SU-DHL-6 (cell line): ENCODE data around the gene TRPM3.

Source experiments
- H2AFZ ChIP-seq: fragments of 200-600 bp; sonication (generic); 2 replicates; pipeline ENCODE4 v1.6.1; 2014; ENCODE audit warnings: low read depth, mild to moderate bottlenecking, moderate library complexity, mixed read lengths, antibody characterized with exemption, low read length; ENCODE audit not compliant: severe bottlenecking
- H3F3A ChIP-seq: fragments of 200-600 bp; shearing (Covaris generic); 2 replicates; pipeline ENCODE4 v1.6.0; 2016; ENCODE audit warnings: antibody characterized with exemption, mild to moderate bottlenecking; ENCODE audit not compliant: insufficient read depth
- H3K27ac ChIP-seq: fragments of 200-600 bp; sonication (generic); 2 replicates; pipeline ENCODE4 v1.5.1; 2016; ENCODE audit warnings: low read depth, mild to moderate bottlenecking, low read length, moderate library complexity, mixed read lengths
- H3K27me3 ChIP-seq: fragments of 200-600 bp; sonication (generic), shearing (Covaris generic); 2 replicates; pipeline ENCODE4 v1.6.0; 2014; ENCODE audit warnings: mild to moderate bottlenecking, low read length
- H3K36me3 ChIP-seq: fragments of 200-600 bp; sonication (generic); 2 replicates; pipeline ENCODE4 v1.6.1; 2014; ENCODE audit warnings: mild to moderate bottlenecking, low read length, mixed read lengths
- H3K4me2 ChIP-seq: fragments of 300-600, 200-600 bp; shearing (Covaris generic), sonication (generic); 2 replicates; pipeline ENCODE4 v1.6.0; 2014; ENCODE audit warnings: low read length, low read depth, mild to moderate bottlenecking; ENCODE audit not compliant: poor library complexity, severe bottlenecking
- H3K4me3 ChIP-seq: fragments of 200-600 bp; sonication (generic); 2 replicates; pipeline ENCODE4 v1.5.1; 2014; ENCODE audit warnings: antibody characterized with exemption, low read length, mild to moderate bottlenecking, mixed read lengths; ENCODE audit not compliant: insufficient read depth, poor library complexity, severe bottlenecking
- H3K79me2 ChIP-seq: fragments of 200-600 bp; sonication (generic); 2 replicates; pipeline ENCODE4 v1.6.1; 2014; ENCODE audit warnings: mild to moderate bottlenecking, low read length, moderate library complexity; ENCODE audit not compliant: insufficient read depth
- H3K9ac ChIP-seq: fragments of 200-600 bp; sonication (generic); 2 replicates; pipeline ENCODE4 v1.7.0; 2014; ENCODE audit warnings: mild to moderate bottlenecking, low read length
- H3K9me2 ChIP-seq: fragments of 200-600 bp; sonication (generic); replicated peaks from 2 replicates; pipeline ENCODE4 v1.6.1; 2014; ENCODE audit warnings: low read length; ENCODE audit not compliant: insufficient read depth
- H3K9me3 ChIP-seq: fragments of 200-600 bp; sonication (generic); 2 replicates; pipeline ENCODE4 v1.6.1; 2014; ENCODE audit warnings: low read length, mixed read lengths; ENCODE audit not compliant: insufficient read depth
- H4K20me1 ChIP-seq: fragments of 200-600 bp; sonication (generic); 2 replicates; pipeline ENCODE4 v1.6.1; 2014; ENCODE audit warnings: low read depth, mild to moderate bottlenecking, antibody characterized with exemption, low read length, moderate library complexity, mixed read lengths
- EZH2phosphoT487 ChIP-seq: fragments of 200-600 bp; sonication (generic), shearing (Covaris generic); conservative IDR thresholded peaks from 2 replicates; pipeline ENCODE4 v1.6.1; 2018; ENCODE audit warnings: mild to moderate bottlenecking, antibody characterized with exemption, low read length, moderate library complexity, mixed read lengths
- TF ChIP-seq, protein P1 (sequence below): fragments of 200-600 bp; sonication (generic); IDR thresholded peaks from one replicate; pipeline ENCODE4 v1.5.1; 2017; ENCODE audit warnings: antibody characterized with exemption, mild to moderate bottlenecking, low read length, moderate library complexity; ENCODE audit not compliant: insufficient read depth, poor library complexity, severe bottlenecking

The TRPM3 gene

DNA sequence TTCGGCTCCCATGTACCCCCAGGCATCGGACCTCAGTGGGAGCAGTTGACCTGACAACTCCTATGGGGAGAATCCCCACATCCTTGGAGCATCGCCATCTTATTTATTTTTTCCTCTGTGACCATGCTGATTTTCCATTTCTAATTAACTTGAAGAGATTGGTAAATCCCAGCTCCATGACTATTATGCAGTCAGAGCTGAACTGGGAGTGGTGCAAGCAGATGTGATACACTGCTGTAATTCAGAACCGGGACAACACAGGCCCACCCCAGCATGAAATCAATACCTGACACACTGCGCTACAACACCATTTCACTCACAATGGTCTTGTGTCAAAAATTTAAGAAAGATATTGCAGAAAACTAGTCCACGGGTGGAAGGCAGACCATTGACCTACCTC, 1.0 kb upstream of the TRPM3 start:
- Histone ChIP-seq H3K9me2 (no peaks in the 10 kb centered on the region), H3K4me3 (no peak overlapping the region), H3K9ac (no peak overlapping the region), H3K79me2 (no peaks in the 10 kb centered on the region), H3K4me2 (no peak overlapping the region), H3K36me3 (no peaks in the 10 kb centered on the region), H2AFZ (no peak overlapping the region), H3F3A (no peaks in the 10 kb centered on the region), H3K27me3 (no peaks in the 10 kb centered on the region), H3K9me3 (no peaks in the 10 kb centered on the region), H4K20me1 (no peaks in the 10 kb centered on the region), H3K27ac (no peak overlapping the region)
- TF ChIP-seq, protein P1, sequence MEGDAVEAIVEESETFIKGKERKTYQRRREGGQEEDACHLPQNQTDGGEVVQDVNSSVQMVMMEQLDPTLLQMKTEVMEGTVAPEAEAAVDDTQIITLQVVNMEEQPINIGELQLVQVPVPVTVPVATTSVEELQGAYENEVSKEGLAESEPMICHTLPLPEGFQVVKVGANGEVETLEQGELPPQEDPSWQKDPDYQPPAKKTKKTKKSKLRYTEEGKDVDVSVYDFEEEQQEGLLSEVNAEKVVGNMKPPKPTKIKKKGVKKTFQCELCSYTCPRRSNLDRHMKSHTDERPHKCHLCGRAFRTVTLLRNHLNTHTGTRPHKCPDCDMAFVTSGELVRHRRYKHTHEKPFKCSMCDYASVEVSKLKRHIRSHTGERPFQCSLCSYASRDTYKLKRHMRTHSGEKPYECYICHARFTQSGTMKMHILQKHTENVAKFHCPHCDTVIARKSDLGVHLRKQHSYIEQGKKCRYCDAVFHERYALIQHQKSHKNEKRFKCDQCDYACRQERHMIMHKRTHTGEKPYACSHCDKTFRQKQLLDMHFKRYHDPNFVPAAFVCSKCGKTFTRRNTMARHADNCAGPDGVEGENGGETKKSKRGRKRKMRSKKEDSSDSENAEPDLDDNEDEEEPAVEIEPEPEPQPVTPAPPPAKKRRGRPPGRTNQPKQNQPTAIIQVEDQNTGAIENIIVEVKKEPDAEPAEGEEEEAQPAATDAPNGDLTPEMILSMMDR = no peak
- TF ChIP-seq EZH2phosphoT487 = no peak

- no peaks in the 10 kb centered on the region for H3K79me2 ChIP-seq
- H3K9me2 ChIP-seq = no peaks in the 10 kb centered on the region
- no peak overlapping the region for H2AFZ ChIP-seq
- no peaks in the 10 kb centered on the region for H3K27me3 ChIP-seq
- H3K9me3 ChIP-seq = no peaks in the 10 kb centered on the region
- no peaks in the 10 kb centered on the region for H4K20me1 ChIP-seq
- no peak overlapping the region for H3K4me3 ChIP-seq
- TF ChIP-seq, protein P1 = no peak
- no peak for TF ChIP-seq EZH2phosphoT487
- H3F3A ChIP-seq = no peaks in the 10 kb centered on the region
- no peaks in the 10 kb centered on the region for H3K36me3 ChIP-seq
- no peak overlapping the region for H3K27ac ChIP-seq
- H3K9ac ChIP-seq = no peak overlapping the region
- no peak overlapping the region for H3K4me2 ChIP-seq
Measured at GRCh38 chr9:71122022-71122275, 528 bp upstream of the TRPM3 start.

DNA sequence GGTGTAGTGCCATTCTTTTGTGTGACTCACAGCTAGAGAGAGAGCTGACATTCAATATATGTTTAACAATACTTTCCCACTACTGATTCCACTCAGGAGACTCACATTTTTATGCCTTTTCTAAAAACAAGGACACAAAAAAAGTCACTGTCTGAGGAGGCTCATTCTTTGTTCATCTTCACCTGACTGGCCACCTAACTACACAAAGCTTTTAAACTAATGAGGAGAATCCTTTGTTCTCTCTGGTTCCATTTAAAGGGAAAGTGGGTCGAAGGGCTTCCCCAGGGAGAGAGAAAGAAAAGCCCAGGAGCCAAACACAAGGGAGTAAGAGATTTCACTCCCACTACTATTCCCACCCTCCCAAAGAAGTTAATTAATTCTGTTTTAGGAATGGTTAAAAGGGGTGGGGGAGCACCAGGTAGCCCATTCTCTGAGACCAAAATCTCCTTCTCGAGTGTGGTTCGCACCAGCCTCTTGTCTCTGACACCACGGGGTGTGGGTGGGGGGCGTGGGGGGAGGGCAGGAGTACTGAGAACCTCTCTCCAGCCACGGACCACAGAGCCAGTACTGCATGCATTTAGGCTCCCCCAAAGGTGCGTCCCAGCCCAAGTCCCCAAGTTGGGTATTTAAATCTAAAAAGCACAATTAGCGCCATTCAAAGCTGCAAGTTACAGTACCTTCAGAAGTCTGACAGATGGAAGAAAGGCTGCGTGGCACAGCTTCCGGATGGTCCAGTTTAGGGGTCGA, 747 bp downstream of the TRPM3 start:
- no peaks in the 10 kb centered on the region for H3K79me2 ChIP-seq
- H3F3A ChIP-seq = no peaks in the 10 kb centered on the region
- no peaks in the 10 kb centered on the region for H3K9me3 ChIP-seq
- no peak for TF ChIP-seq EZH2phosphoT487
- TF ChIP-seq, protein P1 = no peak
- no peak overlapping the region for H3K27ac ChIP-seq
- no peaks in the 10 kb centered on the region for H3K27me3 ChIP-seq
- no peaks in the 10 kb centered on the region for H3K9me2 ChIP-seq
- H4K20me1 ChIP-seq = no peaks in the 10 kb centered on the region
- no peak overlapping the region for H3K9ac ChIP-seq
- H3K4me3 ChIP-seq = no peak overlapping the region
- H3K4me2 ChIP-seq = no peak overlapping the region
- H2AFZ ChIP-seq = no peak overlapping the region
- H3K36me3 ChIP-seq = no peaks in the 10 kb centered on the region
